Neural cell (in vitro differentiated cells): Measurements from ENCODE around the gene ERBB4.

Experiments
- TAF1 ChIP-seq: IDR thresholded peaks from 2 replicates; pipeline ENCODE4 v1.6.1; 2012; ENCODE audit warnings: low read depth
- TF ChIP-seq, protein P1 (sequence below): fragments of 450-650 bp; IDR thresholded peaks from 2 replicates; pipeline ENCODE4 v1.5.1; 2014; ENCODE audit warnings: antibody characterized with exemption, mild to moderate bottlenecking, moderate library complexity; ENCODE audit not compliant: poor library complexity, severe bottlenecking

DNA sequence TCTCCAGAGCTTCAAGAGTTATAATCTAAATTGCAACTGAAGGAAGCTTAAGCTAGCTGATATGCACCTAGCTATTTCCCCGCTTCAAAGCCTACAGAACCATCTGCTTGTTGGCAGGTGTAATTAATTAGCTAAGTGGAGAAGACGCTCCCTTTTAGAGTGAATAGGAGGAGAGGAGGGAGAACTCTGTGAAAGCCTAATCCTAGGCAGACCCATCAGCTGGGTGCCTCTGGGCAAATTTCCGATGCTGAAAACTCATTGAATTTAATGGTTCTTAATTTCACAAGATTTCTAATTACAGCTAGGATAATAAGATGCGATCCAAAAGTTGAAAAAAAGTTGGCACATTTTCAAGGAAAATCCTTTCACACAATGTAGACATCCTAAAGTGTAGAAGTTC is 735.9 kb downstream of the ERBB4 start:
- no peak for TF ChIP-seq TAF1
- TF ChIP-seq, protein P1, sequence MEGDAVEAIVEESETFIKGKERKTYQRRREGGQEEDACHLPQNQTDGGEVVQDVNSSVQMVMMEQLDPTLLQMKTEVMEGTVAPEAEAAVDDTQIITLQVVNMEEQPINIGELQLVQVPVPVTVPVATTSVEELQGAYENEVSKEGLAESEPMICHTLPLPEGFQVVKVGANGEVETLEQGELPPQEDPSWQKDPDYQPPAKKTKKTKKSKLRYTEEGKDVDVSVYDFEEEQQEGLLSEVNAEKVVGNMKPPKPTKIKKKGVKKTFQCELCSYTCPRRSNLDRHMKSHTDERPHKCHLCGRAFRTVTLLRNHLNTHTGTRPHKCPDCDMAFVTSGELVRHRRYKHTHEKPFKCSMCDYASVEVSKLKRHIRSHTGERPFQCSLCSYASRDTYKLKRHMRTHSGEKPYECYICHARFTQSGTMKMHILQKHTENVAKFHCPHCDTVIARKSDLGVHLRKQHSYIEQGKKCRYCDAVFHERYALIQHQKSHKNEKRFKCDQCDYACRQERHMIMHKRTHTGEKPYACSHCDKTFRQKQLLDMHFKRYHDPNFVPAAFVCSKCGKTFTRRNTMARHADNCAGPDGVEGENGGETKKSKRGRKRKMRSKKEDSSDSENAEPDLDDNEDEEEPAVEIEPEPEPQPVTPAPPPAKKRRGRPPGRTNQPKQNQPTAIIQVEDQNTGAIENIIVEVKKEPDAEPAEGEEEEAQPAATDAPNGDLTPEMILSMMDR = no peak
